T-helper 1 cell (primary cell): Measurements from ENCODE around the gene RBP3.

Experiments used
- DNase-seq, 5 donors: peaks; one replicate each; pipeline ENCODE4 v3.0.0-alpha.2; 2012 to 2020

The RBP3 gene

GRCh38 chr10:47402641-47403301 lies 54.6 kb downstream of the RBP3 start:
- no peak for DNase-seq

DNA sequence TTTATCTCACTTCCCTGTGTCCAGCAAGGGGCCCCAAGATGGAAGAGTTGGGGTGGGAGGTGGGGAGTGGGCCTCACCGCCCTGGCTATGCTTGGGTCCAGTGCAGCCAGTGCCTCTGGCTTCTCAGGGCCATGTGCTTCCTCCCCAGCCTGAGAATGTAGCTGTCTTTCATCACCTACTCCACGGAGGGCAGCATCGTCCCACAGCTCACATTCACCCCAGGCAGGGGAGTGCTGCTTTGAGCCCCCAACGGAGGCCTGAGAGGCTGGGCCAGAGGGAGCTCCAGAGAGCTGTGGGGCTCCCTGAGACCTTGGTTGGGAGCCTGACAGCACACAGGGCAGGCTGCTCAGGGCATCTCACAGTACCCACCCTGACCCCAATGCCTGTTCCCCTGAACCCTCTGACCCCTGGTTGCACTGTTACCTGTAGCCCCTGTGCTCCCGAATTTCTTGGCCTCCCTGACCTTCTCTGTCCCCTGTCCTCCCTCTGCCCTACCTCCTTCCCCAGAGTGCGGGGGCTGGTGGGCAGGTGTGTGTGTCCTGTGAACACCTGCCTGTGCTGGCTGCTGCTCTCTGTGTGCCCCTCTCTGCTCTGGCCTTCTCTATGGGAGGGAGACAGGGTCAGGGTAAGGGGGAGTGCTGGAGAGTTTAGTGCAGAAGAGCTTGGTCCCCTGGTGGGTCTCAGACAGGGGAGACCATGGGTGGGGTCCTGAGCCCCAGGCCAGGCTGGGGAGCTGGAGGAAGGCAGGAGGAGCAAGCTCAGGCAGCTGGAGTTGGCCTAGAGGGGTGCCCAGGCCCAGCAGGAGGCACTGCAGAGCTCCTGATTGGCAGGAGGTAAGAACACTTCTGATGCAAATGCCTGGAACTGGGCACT lies 55.5 kb downstream of the RBP3 start:
- DNase-seq: no peak

DNA sequence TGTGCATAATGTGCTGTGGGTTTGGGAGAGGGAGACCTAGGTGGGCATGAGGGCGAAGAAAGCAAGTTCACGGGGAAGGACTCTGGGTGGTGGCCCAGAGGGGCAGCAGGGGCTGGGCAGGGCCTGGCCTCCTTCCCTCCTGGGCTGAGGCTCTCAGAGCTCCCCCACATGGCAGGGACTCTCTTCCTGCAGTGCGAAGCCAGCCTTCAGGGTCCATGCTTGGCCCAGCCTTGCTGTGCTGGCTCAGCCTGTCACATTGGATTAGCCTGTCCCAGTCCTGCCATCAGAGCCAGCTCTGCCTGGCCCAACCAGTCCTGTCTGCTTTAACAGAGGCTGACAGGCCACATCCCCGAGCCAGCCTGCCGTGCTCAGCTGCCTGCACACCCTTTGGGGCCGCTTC lies 56.3 kb downstream of the RBP3 start:
- no peak for DNase-seq

- DNase-seq: no peak
Measured at GRCh38 chr10:47404937-47405336, 56.8 kb downstream of the RBP3 start.

GRCh38 chr10:47405857-47406547 lies 57.8 kb downstream of the RBP3 start:
- DNase-seq: no peak

- no peak for DNase-seq
Measured at GRCh38 chr10:47406548-47406869, 58.3 kb downstream of the RBP3 start.

- DNase-seq: no peak
Measured at GRCh38 chr10:47406870-47407691, 58.9 kb downstream of the RBP3 start.
